Tibial nerve (tissue), 3 donors: Measurements from ENCODE around the gene SLC12A8.

ENCODE experiments used
- CTCF ChIP-seq, 5 experiments: fragments of 200-600 bp in 3 of 5; fragments of 450-650 bp in 2 of 5; sonication (generic) in 3 of 5; IDR thresholded peaks; one replicate each; pipeline ENCODE4 v1.5.1; 2016 to 2019; ENCODE audit warnings: antibody characterized with exemption in 5 of 5, mild to moderate bottlenecking in 3 of 5, moderate library complexity in 2 of 5
- POLR2A ChIP-seq, 2 donors: fragments of 450-650 bp; IDR thresholded peaks; one replicate each; pipeline ENCODE4 v1.6.1; 2017; ENCODE audit warnings: antibody characterized with exemption in 2 of 2, mild to moderate bottlenecking in 2 of 2, moderate library complexity in 2 of 2

DNA sequence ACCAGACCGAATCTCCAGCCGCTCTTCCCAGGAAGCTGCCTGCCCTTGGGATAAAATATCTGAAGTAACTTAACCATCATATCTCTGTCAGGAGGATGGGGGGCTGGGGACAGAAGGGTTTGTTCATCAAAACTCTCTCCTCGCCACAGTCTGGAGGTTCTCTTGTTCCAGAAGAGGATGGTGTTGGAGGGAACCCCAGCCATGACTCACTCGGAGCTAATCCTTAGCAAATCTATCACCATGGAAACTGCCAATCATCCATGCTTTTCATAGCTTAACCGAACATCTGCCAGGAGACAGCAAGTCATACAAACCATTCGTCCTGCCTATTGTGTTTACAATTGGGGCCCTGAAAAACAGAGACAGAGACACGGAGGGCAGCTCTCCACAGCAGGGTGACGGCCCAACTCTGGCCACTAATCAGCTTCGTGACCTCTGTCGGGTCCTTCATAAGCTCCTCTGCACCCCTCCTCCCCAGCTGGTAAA is 83.0 kb downstream of the SLC12A8 start:
- TF ChIP-seq CTCF (IDR thresholded peaks at IDR 0.05) = no peak
- TF ChIP-seq POLR2A (IDR thresholded peaks at IDR 0.05) = no peak
